ENCODE data around the gene LRRC25.

- TF ChIP-seq CTCF (IDR thresholded peaks at IDR 0.05; ENCODE audit: insufficient read depth, low read depth, low read length) (no peak), EZH2 (IDR thresholded peaks at IDR 0.05; ENCODE audit: insufficient read depth, low read length) (no peak)
These were observed 17.9 kb upstream of the LRRC25 start for GRCh38 chr19:18415178-18415867.

Measured in astrocyte (in vitro differentiated cells and primary cell).